Measurements from ENCODE around the gene TREX2.
A peak's percentile ranks its signal among the peaks of the same experiment; 100 is the strongest.

TREX2 gene

DNA sequence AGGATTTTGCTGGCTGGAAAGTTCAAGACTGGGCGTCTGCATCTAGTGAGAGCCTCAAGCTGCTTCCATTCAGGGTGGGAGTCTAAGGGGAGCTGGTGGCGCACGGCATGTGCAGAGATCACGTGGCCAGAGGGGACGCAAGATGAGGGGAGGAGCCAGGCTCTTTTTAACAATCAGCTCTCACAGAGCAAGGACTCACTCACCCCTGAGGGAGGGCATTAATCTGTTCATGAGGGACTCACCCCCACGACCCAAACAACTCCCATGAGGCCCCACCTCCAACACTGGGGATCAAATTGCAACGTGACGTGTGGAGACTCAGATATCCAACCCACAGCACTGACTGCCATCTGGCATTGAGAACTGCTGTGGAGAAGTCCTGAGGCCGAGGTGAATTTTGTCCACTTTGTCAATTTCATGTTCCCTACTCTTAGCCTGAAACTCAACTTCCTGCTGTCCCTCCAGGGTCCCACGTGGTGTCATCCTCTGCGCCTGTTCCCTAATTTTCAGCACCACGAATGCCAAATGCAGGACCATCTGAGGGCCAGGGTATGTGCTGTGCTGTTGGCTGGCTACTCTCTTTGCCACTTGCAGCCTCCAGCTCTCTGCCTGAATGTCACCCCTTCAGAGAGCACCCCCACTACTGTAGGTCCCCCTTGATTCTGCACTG is 28.9 kb downstream of the TREX2 start:
- no peaks in the 10 kb centered on the region for H3K9me3 ChIP-seq (ENCODE audit: control insufficient read depth, low read length)
- no peaks in the 10 kb centered on the region for H3K36me3 ChIP-seq (ENCODE audit: control insufficient read depth, insufficient read depth, low read length)
- peaks cover 4% of the 10 kb centered on the region for H3K4me1 ChIP-seq
- no peaks in the 10 kb centered on the region for H3K27me3 ChIP-seq (ENCODE audit: control insufficient read depth, insufficient read depth, low read length)
- no peak overlapping the region for H3K4me3 ChIP-seq (ENCODE audit: low read depth, low read length)
- H3K79me2 ChIP-seq: peaks cover 2% of the 10 kb centered on the region
- TF ChIP-seq, protein P1, sequence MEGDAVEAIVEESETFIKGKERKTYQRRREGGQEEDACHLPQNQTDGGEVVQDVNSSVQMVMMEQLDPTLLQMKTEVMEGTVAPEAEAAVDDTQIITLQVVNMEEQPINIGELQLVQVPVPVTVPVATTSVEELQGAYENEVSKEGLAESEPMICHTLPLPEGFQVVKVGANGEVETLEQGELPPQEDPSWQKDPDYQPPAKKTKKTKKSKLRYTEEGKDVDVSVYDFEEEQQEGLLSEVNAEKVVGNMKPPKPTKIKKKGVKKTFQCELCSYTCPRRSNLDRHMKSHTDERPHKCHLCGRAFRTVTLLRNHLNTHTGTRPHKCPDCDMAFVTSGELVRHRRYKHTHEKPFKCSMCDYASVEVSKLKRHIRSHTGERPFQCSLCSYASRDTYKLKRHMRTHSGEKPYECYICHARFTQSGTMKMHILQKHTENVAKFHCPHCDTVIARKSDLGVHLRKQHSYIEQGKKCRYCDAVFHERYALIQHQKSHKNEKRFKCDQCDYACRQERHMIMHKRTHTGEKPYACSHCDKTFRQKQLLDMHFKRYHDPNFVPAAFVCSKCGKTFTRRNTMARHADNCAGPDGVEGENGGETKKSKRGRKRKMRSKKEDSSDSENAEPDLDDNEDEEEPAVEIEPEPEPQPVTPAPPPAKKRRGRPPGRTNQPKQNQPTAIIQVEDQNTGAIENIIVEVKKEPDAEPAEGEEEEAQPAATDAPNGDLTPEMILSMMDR (IDR thresholded peaks at IDR 0.05): no peak
- H2AFZ ChIP-seq: peak overlapping the region; percentile 28
- H3K9ac ChIP-seq: no peak overlapping the region
- peak overlapping the region; percentile 36 for H3K27ac ChIP-seq
- no peak overlapping the region for H3K4me2 ChIP-seq (ENCODE audit: low read length)

DNA sequence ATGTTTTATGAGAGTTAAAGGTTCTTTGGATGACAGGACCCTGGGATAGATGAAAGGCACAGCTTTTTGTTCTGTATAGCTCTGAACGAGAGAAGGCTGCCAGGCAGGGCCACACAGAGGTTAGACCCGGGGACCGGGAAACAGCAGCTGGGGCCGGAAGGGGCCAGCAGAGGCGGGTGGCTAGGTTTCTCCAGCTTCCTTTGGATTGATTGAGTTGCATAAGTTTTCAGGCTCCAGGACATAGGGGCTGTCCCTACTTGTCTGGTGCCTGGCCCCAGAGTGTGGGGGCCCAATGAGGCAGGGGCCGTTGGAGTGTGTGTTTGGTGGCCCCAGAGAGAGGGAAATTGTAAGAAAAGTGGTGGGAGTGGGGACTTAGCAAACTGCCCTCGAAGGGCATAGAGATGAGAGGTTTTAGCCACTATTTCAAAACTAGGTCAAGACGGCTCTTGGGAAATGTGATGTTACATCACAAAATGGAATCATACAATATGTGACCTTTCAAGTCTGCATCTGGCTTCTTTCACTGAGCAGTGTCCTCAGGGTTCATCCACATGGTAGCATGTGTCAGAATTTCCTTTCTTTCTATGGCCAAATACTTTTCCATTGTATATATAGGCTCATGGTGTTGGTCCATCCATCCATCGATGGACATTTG is 30.9 kb downstream of the TREX2 start:
- Histone ChIP-seq H3K4me3 (ENCODE audit: low read depth, low read length) (no peak overlapping the region), H3K79me2 (peaks cover 2% of the 10 kb centered on the region), H2AFZ (no peak overlapping the region), H3K27ac (no peak overlapping the region), H3K9me3 (ENCODE audit: control insufficient read depth, low read length) (no peaks in the 10 kb centered on the region), H3K27me3 (ENCODE audit: control insufficient read depth, insufficient read depth, low read length) (no peaks in the 10 kb centered on the region), H3K4me2 (ENCODE audit: low read length) (no peak overlapping the region), H3K36me3 (ENCODE audit: control insufficient read depth, insufficient read depth, low read length) (no peaks in the 10 kb centered on the region), H3K9ac (no peak overlapping the region), H3K4me1 (peaks cover 4% of the 10 kb centered on the region)
- TF ChIP-seq, protein P1 (IDR thresholded peaks at IDR 0.05): no peak

- Histone ChIP-seq H3K4me2 (ENCODE audit: low read length) (no peak overlapping the region), H3K4me1 (peaks cover 4% of the 10 kb centered on the region), H3K27me3 (ENCODE audit: control insufficient read depth, insufficient read depth, low read length) (no peaks in the 10 kb centered on the region), H3K79me2 (peaks cover 2% of the 10 kb centered on the region), H2AFZ (no peak overlapping the region), H3K27ac (no peak overlapping the region), H3K9ac (no peak overlapping the region), H3K9me3 (ENCODE audit: control insufficient read depth, low read length) (no peaks in the 10 kb centered on the region), H3K36me3 (ENCODE audit: control insufficient read depth, insufficient read depth, low read length) (no peaks in the 10 kb centered on the region), H3K4me3 (ENCODE audit: low read depth, low read length) (no peak overlapping the region)
- TF ChIP-seq, protein P1 (IDR thresholded peaks at IDR 0.05): no peak
Observed at GRCh38 chrX:153413731-153414130, 32.1 kb downstream of the TREX2 start.

DNA sequence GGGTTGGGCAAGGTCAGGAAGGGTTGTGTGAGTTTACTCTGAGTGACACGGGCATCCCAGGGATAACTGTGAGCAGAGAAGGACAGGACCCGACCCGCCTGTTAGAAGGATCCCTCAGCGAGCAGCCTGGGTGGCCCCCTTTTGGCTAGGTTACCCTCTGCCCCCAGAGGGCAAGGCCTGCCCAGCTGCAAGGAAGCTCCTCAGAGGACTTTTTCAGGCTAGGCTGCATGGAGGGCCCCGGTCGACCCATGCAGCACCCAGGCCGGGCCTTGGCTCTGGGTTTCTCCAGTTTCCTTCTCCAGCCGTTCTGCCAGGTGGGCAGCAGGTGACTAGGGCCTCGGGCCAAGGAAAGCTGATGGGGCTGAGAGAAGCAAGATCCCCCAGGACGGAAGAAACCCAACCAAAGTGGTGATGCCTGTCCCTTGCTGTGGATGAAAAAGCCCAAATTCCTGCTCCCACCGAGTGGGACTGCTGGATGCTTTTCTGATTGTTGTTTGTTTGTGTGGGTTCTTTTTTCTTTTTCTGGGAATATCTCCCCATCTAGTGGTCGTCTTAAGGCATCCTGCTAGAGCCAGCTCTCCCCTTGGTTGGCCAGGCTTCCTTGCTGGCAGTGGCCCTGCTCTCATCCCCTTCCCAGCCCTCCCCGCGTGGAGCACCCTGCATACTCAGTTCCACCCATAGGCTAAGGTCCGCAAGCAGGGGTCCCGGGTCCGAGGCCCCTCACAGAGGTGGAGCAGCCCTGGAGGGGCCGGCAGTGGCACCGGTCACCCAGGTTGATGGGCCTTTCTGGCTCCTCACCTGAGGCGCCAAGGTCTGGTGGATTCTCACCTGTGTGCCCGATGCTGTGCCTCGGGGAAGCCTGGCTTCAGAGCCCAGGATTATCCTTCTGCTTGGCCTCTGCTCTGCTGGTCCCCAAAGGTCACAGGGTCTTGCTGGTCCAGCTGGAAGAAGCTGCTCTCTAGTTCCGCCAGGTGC is 32.8 kb downstream of the TREX2 start:
- H2AFZ ChIP-seq: no peak overlapping the region
- H3K4me2 ChIP-seq (ENCODE audit: low read length): peak overlapping the region; percentile 76
- H3K36me3 ChIP-seq (ENCODE audit: control insufficient read depth, insufficient read depth, low read length): no peaks in the 10 kb centered on the region
- peaks cover 2% of the 10 kb centered on the region for H3K79me2 ChIP-seq
- no peaks in the 10 kb centered on the region for H3K9me3 ChIP-seq (ENCODE audit: control insufficient read depth, low read length)
- no peaks in the 10 kb centered on the region for H3K27me3 ChIP-seq (ENCODE audit: control insufficient read depth, insufficient read depth, low read length)
- peak overlapping the region; percentile 75 for H3K27ac ChIP-seq
- TF ChIP-seq, protein P1 (IDR thresholded peaks at IDR 0.05): no peak
- H3K4me1 ChIP-seq: peaks cover 4% of the 10 kb centered on the region
- H3K9ac ChIP-seq: no peak overlapping the region
- peak overlapping the region; percentile 57 for H3K4me3 ChIP-seq (ENCODE audit: low read depth, low read length)
